MM.1S (cell line): Measurements from ENCODE around the gene C4orf33.

Experiments
- DNase-seq: peaks from one replicate; pipeline ENCODE4 v3.0.0-alpha.2; 2015
- H2AFZ ChIP-seq: fragments of 300-600 bp; sonication (generic); 2 replicates; pipeline ENCODE4 v1.6.0; 2016; ENCODE audit warnings: antibody characterized with exemption, low read length
- H3F3A ChIP-seq: fragments of 300-600 bp; sonication (generic); 2 replicates; pipeline ENCODE4 v1.6.1; 2016; ENCODE audit warnings: mild to moderate bottlenecking, antibody characterized with exemption, low read length, moderate library complexity, mixed read lengths; ENCODE audit not compliant: insufficient read depth
- H3K27ac ChIP-seq: fragments of 300-600 bp; sonication (generic); 2 replicates; pipeline ENCODE4 v1.5.1; 2016; ENCODE audit warnings: mild to moderate bottlenecking, low read length
- H3K27me3 ChIP-seq: fragments of 300-600 bp; sonication (generic); replicated peaks from 2 replicates; pipeline ENCODE4 v1.6.0; 2016; ENCODE audit warnings: low read length; ENCODE audit not compliant: insufficient read depth
- H3K36me3 ChIP-seq: fragments of 300-600 bp; sonication (generic); replicated peaks from 2 replicates; pipeline ENCODE4 v1.6.1; 2016; ENCODE audit warnings: mild to moderate bottlenecking, low read length, mixed read lengths; ENCODE audit not compliant: insufficient read depth
- H3K4me1 ChIP-seq: fragments of 300-600 bp; sonication (generic); 2 replicates; pipeline ENCODE4 v1.6.1; 2016; ENCODE audit warnings: low read length, mixed read lengths
- H3K4me2 ChIP-seq: fragments of 300-600 bp; sonication (generic); 2 replicates; pipeline ENCODE4 v1.6.0; 2016; ENCODE audit warnings: low read depth, low read length
- H3K4me3 ChIP-seq: fragments of 300-600 bp; sonication (generic); 2 replicates; pipeline ENCODE4 v1.5.1; 2016; ENCODE audit warnings: low read length, mixed read lengths
- H3K79me2 ChIP-seq: fragments of 300-600 bp; sonication (generic); 2 replicates; pipeline ENCODE4 v1.6.1; 2016; ENCODE audit warnings: mixed run types, low read length, mixed read lengths
- H3K9ac ChIP-seq: fragments of 300-600 bp; sonication (generic); 2 replicates; pipeline ENCODE4 v1.6.1; 2016; ENCODE audit warnings: low read length, mixed read lengths
- H3K9me2 ChIP-seq: fragments of 300-600 bp; sonication (generic); replicated peaks from 2 replicates; pipeline ENCODE4 v1.6.1; 2016; ENCODE audit warnings: mild to moderate bottlenecking, low read length, mixed read lengths; ENCODE audit not compliant: insufficient read depth
- H3K9me3 ChIP-seq: fragments of 300-600 bp; sonication (generic); replicated peaks from 2 replicates; pipeline ENCODE4 v1.6.1; 2016; ENCODE audit warnings: mild to moderate bottlenecking, low read length, mixed read lengths; ENCODE audit not compliant: insufficient read depth
- H4K20me1 ChIP-seq: fragments of 300-600 bp; sonication (generic); 2 replicates; pipeline ENCODE4 v1.6.1; 2016; ENCODE audit warnings: mild to moderate bottlenecking, low read length, moderate library complexity, mixed read lengths; ENCODE audit not compliant: insufficient read depth
- EZH2 ChIP-seq: fragments of 300-600 bp; sonication (generic); optimal IDR thresholded peaks from 2 replicates; pipeline ENCODE3; 2017; ENCODE audit warnings: low read depth, mild to moderate bottlenecking, antibody characterized with exemption, low read length, mixed read lengths
- EZH2phosphoT487 ChIP-seq: fragments of 300-600 bp; sonication (generic); IDR thresholded peaks from 2 replicates; pipeline ENCODE4 v1.6.1; 2018; ENCODE audit warnings: antibody characterized with exemption, low read length
- TF ChIP-seq, protein P1 (sequence below): fragments of 300-600 bp; sonication (generic); IDR thresholded peaks from 2 replicates; pipeline ENCODE4 v1.5.1; 2016; ENCODE audit warnings: antibody characterized with exemption, low read length, mixed read lengths

Gene C4orf33

DNA sequence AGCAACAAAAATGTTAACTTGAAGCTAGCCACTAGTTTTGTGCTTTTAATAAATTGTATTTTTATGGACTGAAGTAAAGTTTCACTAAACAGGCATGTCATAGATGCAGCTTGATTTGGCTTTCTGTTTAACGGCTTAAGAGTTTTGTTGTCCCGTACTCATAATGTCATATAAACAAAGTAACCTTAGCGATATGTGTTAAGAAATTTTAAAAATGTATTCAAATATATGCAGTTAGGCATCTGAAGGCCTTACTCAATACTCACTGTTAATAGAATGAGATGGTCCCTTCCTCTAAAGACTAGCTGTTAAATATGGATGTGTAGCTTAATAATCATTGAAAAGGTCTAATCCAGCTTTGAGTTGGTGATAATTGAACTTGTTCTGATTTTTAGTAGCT is 1.6 kb upstream of the C4orf33 start:
- DNase-seq: peak; percentile 11
- Histone ChIP-seq H3K9me3 (no peaks in the 10 kb centered on the region), H3K79me2 (peaks cover 35% of the 10 kb centered on the region), H3K27me3 (no peaks in the 10 kb centered on the region), H2AFZ (no peak overlapping the region), H4K20me1 (no peaks in the 10 kb centered on the region), H3K27ac (no peak overlapping the region), H3K9me2 (no peaks in the 10 kb centered on the region), H3K9ac (peak overlapping the region; percentile 90; the same call in 1 of the 2 replicates), H3K4me3 (peak overlapping the region; percentile 89; the same call in 1 of the 2 replicates), H3K36me3 (no peaks in the 10 kb centered on the region; the same call in 1 of the 2 replicates), H3K4me2 (peak overlapping the region; percentile 67), H3F3A (no peaks in the 10 kb centered on the region), H3K4me1 (peaks cover 10% of the 10 kb centered on the region)
- TF ChIP-seq EZH2 (no peak), EZH2phosphoT487 (no peak)
- TF ChIP-seq, protein P1, sequence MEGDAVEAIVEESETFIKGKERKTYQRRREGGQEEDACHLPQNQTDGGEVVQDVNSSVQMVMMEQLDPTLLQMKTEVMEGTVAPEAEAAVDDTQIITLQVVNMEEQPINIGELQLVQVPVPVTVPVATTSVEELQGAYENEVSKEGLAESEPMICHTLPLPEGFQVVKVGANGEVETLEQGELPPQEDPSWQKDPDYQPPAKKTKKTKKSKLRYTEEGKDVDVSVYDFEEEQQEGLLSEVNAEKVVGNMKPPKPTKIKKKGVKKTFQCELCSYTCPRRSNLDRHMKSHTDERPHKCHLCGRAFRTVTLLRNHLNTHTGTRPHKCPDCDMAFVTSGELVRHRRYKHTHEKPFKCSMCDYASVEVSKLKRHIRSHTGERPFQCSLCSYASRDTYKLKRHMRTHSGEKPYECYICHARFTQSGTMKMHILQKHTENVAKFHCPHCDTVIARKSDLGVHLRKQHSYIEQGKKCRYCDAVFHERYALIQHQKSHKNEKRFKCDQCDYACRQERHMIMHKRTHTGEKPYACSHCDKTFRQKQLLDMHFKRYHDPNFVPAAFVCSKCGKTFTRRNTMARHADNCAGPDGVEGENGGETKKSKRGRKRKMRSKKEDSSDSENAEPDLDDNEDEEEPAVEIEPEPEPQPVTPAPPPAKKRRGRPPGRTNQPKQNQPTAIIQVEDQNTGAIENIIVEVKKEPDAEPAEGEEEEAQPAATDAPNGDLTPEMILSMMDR: no peak

DNA sequence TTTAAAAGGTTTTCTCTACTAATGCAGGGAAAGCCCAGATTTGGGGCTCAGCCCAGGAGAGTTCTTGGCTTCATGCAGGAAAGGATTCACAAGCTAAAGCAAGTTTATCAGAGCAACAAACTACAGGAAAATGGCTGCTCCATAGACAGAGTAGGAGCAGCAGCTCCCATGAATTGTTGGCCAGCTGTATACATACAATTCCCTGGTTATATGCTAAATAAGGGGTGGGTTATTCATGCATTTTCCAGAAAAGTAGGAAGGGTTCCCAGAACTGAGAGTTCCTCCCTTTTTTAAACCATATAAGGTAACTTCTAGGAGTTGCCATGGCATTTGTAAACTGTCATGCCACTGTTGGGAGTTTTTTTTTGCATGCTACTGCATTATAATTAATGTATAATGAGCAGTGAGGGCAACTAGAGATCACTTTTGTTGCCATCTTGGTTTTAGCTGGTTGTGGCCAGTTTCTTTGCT is 2.6 kb downstream of the C4orf33 start:
- Histone ChIP-seq H3K36me3 (no peaks in the 10 kb centered on the region), H3F3A (no peaks in the 10 kb centered on the region), H3K4me3 (no peak overlapping the region), H3K4me1 (no peaks in the 10 kb centered on the region), H2AFZ (no peak overlapping the region), H3K27ac (no peak overlapping the region), H3K4me2 (no peak overlapping the region), H4K20me1 (no peaks in the 10 kb centered on the region), H3K9ac (no peak overlapping the region), H3K27me3 (no peaks in the 10 kb centered on the region), H3K9me3 (no peaks in the 10 kb centered on the region), H3K9me2 (no peaks in the 10 kb centered on the region), H3K79me2 (no peaks in the 10 kb centered on the region)
- no peak for TF ChIP-seq EZH2phosphoT487
- TF ChIP-seq EZH2: no peak
- TF ChIP-seq, protein P1: no peak
- no peak for DNase-seq

DNA sequence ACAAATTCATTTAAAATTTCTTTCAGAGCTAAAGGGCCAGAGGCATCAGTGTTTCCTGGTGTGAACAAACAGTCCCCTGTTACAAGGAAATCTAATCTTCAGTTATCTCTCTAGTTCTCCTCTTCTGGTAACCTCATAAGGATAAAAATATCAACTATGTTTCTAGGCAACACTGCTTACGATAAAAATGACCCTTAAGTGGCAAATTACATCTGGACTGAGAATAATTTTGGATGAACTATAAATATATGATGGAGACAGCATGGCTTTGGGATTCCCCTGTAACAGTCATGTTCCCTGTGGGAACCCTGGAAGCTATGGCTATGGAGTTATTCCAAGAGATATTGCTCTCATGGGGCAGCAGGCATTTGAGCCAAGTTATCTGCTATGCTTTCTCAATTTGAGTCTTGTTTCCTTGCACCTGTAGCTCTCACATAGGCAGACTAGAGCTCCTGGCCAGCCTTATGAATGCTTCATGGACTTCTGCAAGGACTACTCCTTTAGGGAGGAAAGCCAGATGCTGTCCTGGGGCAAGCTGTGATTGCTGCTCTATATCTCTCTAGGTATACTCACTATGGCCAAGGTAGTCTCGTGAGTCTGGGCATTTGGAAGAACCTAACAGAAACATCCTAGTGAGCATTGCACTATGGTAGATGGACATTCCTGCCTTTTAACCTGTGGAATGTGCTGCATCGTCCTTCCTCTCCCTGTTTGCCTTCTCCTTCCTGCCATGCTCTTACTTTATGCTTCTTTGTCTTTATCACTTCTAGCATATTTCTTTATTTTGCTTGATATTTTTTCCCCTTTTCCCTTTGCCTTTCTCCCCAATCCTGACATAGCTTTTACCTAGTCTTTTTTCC is 14.2 kb downstream of the C4orf33 start:
- H4K20me1 ChIP-seq: no peaks in the 10 kb centered on the region
- TF ChIP-seq EZH2: no peak
- H3K4me3 ChIP-seq: no peak overlapping the region
- H3K9ac ChIP-seq: no peak overlapping the region
- H2AFZ ChIP-seq: no peak overlapping the region
- no peaks in the 10 kb centered on the region for H3K79me2 ChIP-seq
- no peaks in the 10 kb centered on the region for H3K4me1 ChIP-seq
- no peak for DNase-seq
- H3K4me2 ChIP-seq: no peak overlapping the region
- H3F3A ChIP-seq: no peaks in the 10 kb centered on the region
- no peaks in the 10 kb centered on the region for H3K9me3 ChIP-seq
- no peaks in the 10 kb centered on the region for H3K27me3 ChIP-seq
- H3K36me3 ChIP-seq: no peaks in the 10 kb centered on the region
- no peaks in the 10 kb centered on the region for H3K9me2 ChIP-seq
- H3K27ac ChIP-seq: no peak overlapping the region

GRCh38 chr4:129110931-129111330 is 15.0 kb downstream of the C4orf33 start:
- TF ChIP-seq, protein P1: no peak
- TF ChIP-seq EZH2: no peak
- no peak for TF ChIP-seq EZH2phosphoT487
- Histone ChIP-seq H3K9me2 (no peaks in the 10 kb centered on the region), H3K27ac (no peak overlapping the region), H3K9me3 (no peaks in the 10 kb centered on the region), H3K36me3 (no peaks in the 10 kb centered on the region), H4K20me1 (no peaks in the 10 kb centered on the region), H3K79me2 (no peaks in the 10 kb centered on the region), H3K9ac (no peak overlapping the region), H3K4me1 (no peaks in the 10 kb centered on the region), H3K27me3 (no peaks in the 10 kb centered on the region), H2AFZ (no peak overlapping the region), H3K4me2 (no peak overlapping the region), H3K4me3 (no peak overlapping the region), H3F3A (no peaks in the 10 kb centered on the region)
- DNase-seq: no peak
